Pons (tissue), 1 donor: ENCODE results near the gene PPP4R2.

Experiments used
- DNase-seq: peaks from one replicate; pipeline ENCODE4 v3.0.0-alpha.2; 2016; ENCODE audit warnings: low spot score

The PPP4R2 gene

GRCh38 chr3:73114711-73115110 is 118.1 kb downstream of the PPP4R2 start:
- DNase-seq, result peak; percentile 22

- no peak for DNase-seq
These were observed 119.2 kb downstream of the PPP4R2 start for GRCh38 chr3:73115806-73116205.
